K562 (cell line): Measurements from ENCODE around the gene APOM. TPM values are rescaled to one million over a fixed set of nuclear protein-coding genes. Genes with fewer than 3 reads are reported as not detected.
A peak's percentile ranks its signal among the peaks of the same experiment; 100 is the strongest.

Experiments
- BRF1 ChIP-seq: IDR thresholded peaks from 3 replicates; pipeline ENCODE4 v1.6.1; 2011; ENCODE audit warnings: borderline replicate concordance, mild to moderate bottlenecking; ENCODE audit not compliant: insufficient read length; ENCODE audit errors: extremely low read depth
- CBX1 ChIP-seq: sonication (generic); IDR thresholded peaks from 2 replicates; pipeline ENCODE4 v1.6.1; 2016; ENCODE audit warnings: antibody characterized with exemption, low read depth, mild to moderate bottlenecking
- CBX3 ChIP-seq, 2 experiments: IDR thresholded peaks; 1 replicate in 1 of 2; 2 replicates in 1 of 2; pipeline ENCODE4 v1.6.1; 2012; ENCODE audit warnings: inconsistent platforms in 2 of 2, low read length in 2 of 2, borderline replicate concordance in 1 of 2, control low read depth in 1 of 2
- ETV6 ChIP-seq, 3 experiments: fragments of 150-350 bp in 1 of 3; sonication (generic) in 1 of 3; formaldehyde crosslinking in 1 of 3; IDR thresholded peaks; 2 replicates each; pipeline versions ENCODE4 v1.6.1 to v1.8.0; 2014 to 2022; ENCODE audit warnings: borderline replicate concordance in 2 of 3, low read depth in 2 of 3, antibody characterized with exemption in 1 of 3, low read length in 1 of 3, mild to moderate bottlenecking in 1 of 3, missing genetic modification reagents in 1 of 3
- MXI1 ChIP-seq: IDR thresholded peaks from 2 replicates; pipeline ENCODE4 v1.6.1; 2011; ENCODE audit warnings: low read depth, mild to moderate bottlenecking, improper control_type of control experiment, low read length
- NCOA2 ChIP-seq, 2 experiments: fragments of 450-650 bp; IDR thresholded peaks; 2 replicates each; pipeline ENCODE4 v1.6.1; 2018; ENCODE audit warnings: mild to moderate bottlenecking in 2 of 2, moderate library complexity in 1 of 2; ENCODE audit not compliant: partially characterized antibody in 2 of 2
- NEUROD1 ChIP-seq: fragments of 150-350 bp; IDR thresholded peaks from 2 replicates; pipeline ENCODE4 v1.6.1; 2014; ENCODE audit warnings: borderline replicate concordance, low read length, low read depth; ENCODE audit not compliant: partially characterized antibody
- PHTF2 ChIP-seq: fragments of 250-450 bp; sonication (Bioruptor Pico); IDR thresholded peaks from 2 replicates; pipeline ENCODE4 v1.5.0; 2021; ENCODE audit warnings: mild to moderate bottlenecking
- PYGO2 ChIP-seq: fragments of 450-650 bp; IDR thresholded peaks from 2 replicates; pipeline ENCODE4 v1.6.1; 2016; ENCODE audit warnings: mild to moderate bottlenecking, missing genetic modification characterization, moderate library complexity, missing compliant biosample characterization
- SP1 ChIP-seq: sonication (generic); formaldehyde crosslinking; IDR thresholded peaks from 2 replicates; pipeline ENCODE4 v1.8.1; 2022; ENCODE audit warnings: mild to moderate bottlenecking, missing genetic modification reagents
- SPI1 ChIP-seq: IDR thresholded peaks from 2 replicates; pipeline ENCODE4 v1.6.1; 2011; ENCODE audit warnings: low read depth, low read length, control low read depth, borderline replicate concordance
- U2AF2 ChIP-seq: fragments of 200-400 bp; formaldehyde crosslinking; optimal IDR thresholded peaks from 2 replicates; pipeline ENCODE3; 2017; ENCODE audit warnings: low read depth, mild to moderate bottlenecking, low read length
- ZBTB17 ChIP-seq: fragments of 450-650 bp; formaldehyde crosslinking; IDR thresholded peaks from 2 replicates; pipeline ENCODE4 v1.4.0; 2020; ENCODE audit warnings: mild to moderate bottlenecking
- ZC3H4 ChIP-seq: sonication (generic); formaldehyde crosslinking; IDR thresholded peaks from 2 replicates; pipeline ENCODE4 v1.9.0; 2021; ENCODE audit warnings: missing genetic modification reagents, borderline replicate concordance
- ZNF324 ChIP-seq: fragments of 250-450 bp; sonication (Bioruptor Pico); IDR thresholded peaks from 2 replicates; pipeline ENCODE4 v1.4.0; 2020; ENCODE audit warnings: mild to moderate bottlenecking
- ZNF551 ChIP-seq: fragments of 250-450 bp; sonication (Bioruptor Pico); IDR thresholded peaks from 2 replicates; pipeline ENCODE4 v1.5.0; 2021; ENCODE audit warnings: mild to moderate bottlenecking, moderate library complexity
- ZNF57 ChIP-seq: fragments of 450-650 bp; formaldehyde crosslinking; IDR thresholded peaks from 2 replicates; pipeline ENCODE4 v1.4.0; 2020; ENCODE audit warnings: mild to moderate bottlenecking, moderate library complexity
- ZNF586 ChIP-seq: fragments of 450-650 bp; formaldehyde crosslinking; conservative IDR thresholded peaks from 2 replicates; pipeline ENCODE4 v1.4.0; 2020; ENCODE audit warnings: mild to moderate bottlenecking, moderate library complexity
- polyA plus RNA-seq, 8 experiments: library from polyadenylated mRNA; depleted of rRNA in 4 of 8; stranded (reverse) in 5 of 8; unstranded in 3 of 8; fragments of >200 nt; fragmentation: Nextera tagmentation in 2 of 8; fragmentation: Illumina TruSeq in 1 of 8; extraction: Ambion mirVana in 2 of 8; extraction: Trizol in 1 of 8; gene quantifications; 2 replicates each; pipeline versions ENCODE4 v1.2.1 to v1.2.3, GENCODE V29; 2011 to 2014; ENCODE audit warnings: inconsistent platforms in 1 of 8, missing spikeins in 1 of 8
- total RNA-seq, 7 experiments: library from RNA; depleted of rRNA in 6 of 7; stranded (reverse); fragments of >200 nt in 6 of 7; fragmentation: Illumina TruSeq in 2 of 7; extraction: Trizol in 2 of 7; gene quantifications; 2 replicates each; pipeline versions ENCODE4 v1.2.1 to v1.2.3, GENCODE V29; 2011 to 2021; ENCODE audit warnings: low replicate concordance in 1 of 7
- TF ChIP-seq, protein P1 (sequence below): fragments of 250-450 bp; sonication (Bioruptor Pico); IDR thresholded peaks from 2 replicates; pipeline ENCODE4 v1.8.0; 2022; ENCODE audit warnings: moderate library complexity, mild to moderate bottlenecking, inconsistent platforms
- TF ChIP-seq, protein P2 (sequence below): fragments of 450-650 bp; IDR thresholded peaks from one replicate; pipeline ENCODE4 v1.6.1; 2018; ENCODE audit warnings: mild to moderate bottlenecking, moderate library complexity; ENCODE audit not compliant: partially characterized antibody
- TF ChIP-seq, protein P3 (sequence below): fragments of 450-650 bp; IDR thresholded peaks from 2 replicates; pipeline ENCODE4 v1.6.1; 2017; ENCODE audit warnings: antibody characterized with exemption
- TF ChIP-seq, protein P4 (sequence below): sonication (generic); formaldehyde crosslinking; IDR thresholded peaks from 2 replicates; pipeline ENCODE4 v1.8.0; 2022; ENCODE audit warnings: mild to moderate bottlenecking, missing genetic modification reagents

APOM gene
- total and polyA plus RNA-seq, 9 of the 15 experiments (the other 6 are each of a cell fraction or from before 2014, with no cell fraction given) = 5.7 to 24.3 (median 10.4) TPM

DNA sequence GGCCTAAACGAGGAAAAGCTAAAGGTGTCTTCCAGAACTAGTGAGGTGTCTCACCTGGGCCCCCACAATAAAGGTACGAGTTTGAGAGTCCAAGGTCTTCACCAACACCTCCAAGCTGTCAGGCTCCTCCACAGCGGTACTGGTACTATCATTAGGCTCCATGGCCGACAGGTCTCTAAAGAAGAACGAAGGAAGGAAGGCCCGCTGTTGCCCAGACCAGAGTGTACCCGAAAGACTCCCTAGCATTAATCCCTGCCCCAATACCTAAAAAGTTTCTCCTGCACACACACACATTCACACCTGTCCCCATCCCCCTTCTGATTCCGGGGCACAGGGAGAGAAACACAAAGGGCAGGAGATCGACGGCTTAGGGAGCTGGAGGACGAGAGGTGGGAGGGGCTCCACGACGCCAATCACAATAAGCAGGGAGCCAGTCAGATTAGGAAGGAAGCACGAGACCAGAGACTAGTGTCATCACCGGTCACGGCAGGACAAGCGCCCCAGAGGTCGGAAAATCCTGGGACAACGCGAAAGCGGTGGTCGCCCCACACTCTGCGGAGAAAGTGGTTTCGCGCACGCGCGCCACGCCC lies 4.0 kb upstream of the APOM start (continued):
- no peak for TF ChIP-seq CBX3 (IDR thresholded peaks at IDR 0.05; ENCODE audit: borderline replicate concordance in 1 of 2, low read length in 2 of 2)
- TF ChIP-seq, protein P1, sequence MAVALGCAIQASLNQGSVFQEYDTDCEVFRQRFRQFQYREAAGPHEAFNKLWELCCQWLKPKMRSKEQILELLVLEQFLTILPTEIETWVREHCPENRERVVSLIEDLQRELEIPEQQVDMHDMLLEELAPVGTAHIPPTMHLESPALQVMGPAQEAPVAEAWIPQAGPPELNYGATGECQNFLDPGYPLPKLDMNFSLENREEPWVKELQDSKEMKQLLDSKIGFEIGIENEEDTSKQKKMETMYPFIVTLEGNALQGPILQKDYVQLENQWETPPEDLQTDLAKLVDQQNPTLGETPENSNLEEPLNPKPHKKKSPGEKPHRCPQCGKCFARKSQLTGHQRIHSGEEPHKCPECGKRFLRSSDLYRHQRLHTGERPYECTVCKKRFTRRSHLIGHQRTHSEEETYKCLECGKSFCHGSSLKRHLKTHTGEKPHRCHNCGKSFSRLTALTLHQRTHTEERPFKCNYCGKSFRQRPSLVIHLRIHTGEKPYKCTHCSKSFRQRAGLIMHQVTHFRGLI = no peak
- TF ChIP-seq ZNF324 (CRISPR knock-in tag) = no peak
- TF ChIP-seq, protein P2, sequence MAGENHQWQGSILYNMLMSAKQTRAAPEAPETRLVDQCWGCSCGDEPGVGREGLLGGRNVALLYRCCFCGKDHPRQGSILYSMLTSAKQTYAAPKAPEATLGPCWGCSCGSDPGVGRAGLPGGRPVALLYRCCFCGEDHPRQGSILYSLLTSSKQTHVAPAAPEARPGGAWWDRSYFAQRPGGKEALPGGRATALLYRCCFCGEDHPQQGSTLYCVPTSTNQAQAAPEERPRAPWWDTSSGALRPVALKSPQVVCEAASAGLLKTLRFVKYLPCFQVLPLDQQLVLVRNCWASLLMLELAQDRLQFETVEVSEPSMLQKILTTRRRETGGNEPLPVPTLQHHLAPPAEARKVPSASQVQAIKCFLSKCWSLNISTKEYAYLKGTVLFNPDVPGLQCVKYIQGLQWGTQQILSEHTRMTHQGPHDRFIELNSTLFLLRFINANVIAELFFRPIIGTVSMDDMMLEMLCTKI = no peak
- TF ChIP-seq, protein P3, sequence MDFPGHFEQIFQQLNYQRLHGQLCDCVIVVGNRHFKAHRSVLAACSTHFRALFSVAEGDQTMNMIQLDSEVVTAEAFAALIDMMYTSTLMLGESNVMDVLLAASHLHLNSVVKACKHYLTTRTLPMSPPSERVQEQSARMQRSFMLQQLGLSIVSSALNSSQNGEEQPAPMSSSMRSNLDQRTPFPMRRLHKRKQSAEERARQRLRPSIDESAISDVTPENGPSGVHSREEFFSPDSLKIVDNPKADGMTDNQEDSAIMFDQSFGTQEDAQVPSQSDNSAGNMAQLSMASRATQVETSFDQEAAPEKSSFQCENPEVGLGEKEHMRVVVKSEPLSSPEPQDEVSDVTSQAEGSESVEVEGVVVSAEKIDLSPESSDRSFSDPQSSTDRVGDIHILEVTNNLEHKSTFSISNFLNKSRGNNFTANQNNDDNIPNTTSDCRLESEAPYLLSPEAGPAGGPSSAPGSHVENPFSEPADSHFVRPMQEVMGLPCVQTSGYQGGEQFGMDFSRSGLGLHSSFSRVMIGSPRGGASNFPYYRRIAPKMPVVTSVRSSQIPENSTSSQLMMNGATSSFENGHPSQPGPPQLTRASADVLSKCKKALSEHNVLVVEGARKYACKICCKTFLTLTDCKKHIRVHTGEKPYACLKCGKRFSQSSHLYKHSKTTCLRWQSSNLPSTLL = no peak
- TF ChIP-seq PYGO2 (tag) = 0 out of 2 replicates have a peak, but pooled peaks have one; percentile 26
- TF ChIP-seq U2AF2 = no peak
- TF ChIP-seq CBX1 = no peak
- no peak for TF ChIP-seq NCOA2 (IDR thresholded peaks at IDR 0.05; ENCODE audit: partially characterized antibody in 2 of 2)
- TF ChIP-seq NEUROD1 = no peak
- TF ChIP-seq ETV6 (IDR thresholded peaks at IDR 0.05; ENCODE audit: borderline replicate concordance in 1 of 2, low read depth in 2 of 2, low read length in 1 of 2) = no peak; a peak in 1 of 4 replicates
- 0 out of 2 replicates have a peak, but pooled peaks have one; percentile 8 for TF ChIP-seq ETV6 (CRISPR knock-in tag; IDR thresholded peaks at IDR 0.05; ENCODE audit: borderline replicate concordance)
- 0 out of 2 replicates have a peak, but pooled peaks have one; percentile 12 for TF ChIP-seq PHTF2
- no peak for TF ChIP-seq ZNF57 (CRISPR knock-in tag)
- no peak for TF ChIP-seq ZC3H4 (CRISPR knock-in tag)
- TF ChIP-seq MXI1 = peak; percentile 84
- TF ChIP-seq SP1 (CRISPR knock-in tag) = no peak
- TF ChIP-seq BRF1 = no peak
- TF ChIP-seq ZBTB17 (CRISPR knock-in tag) = no peak
- peak; percentile 36; the same call in 1 of the 2 replicates for TF ChIP-seq SPI1
- no peak for TF ChIP-seq ZNF551 (CRISPR knock-in tag)
- TF ChIP-seq, protein P4, sequence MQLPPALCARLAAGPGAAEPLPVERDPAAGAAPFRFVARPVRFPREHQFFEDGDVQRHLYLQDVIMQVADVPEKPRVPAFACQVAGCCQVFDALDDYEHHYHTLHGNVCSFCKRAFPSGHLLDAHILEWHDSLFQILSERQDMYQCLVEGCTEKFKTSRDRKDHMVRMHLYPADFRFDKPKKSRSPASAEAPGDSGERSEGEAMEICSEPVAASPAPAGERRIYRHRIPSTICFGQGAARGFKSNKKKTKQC (CRISPR knock-in tag) = no peak
- no peak for TF ChIP-seq ZNF586 (CRISPR knock-in tag)
